H4 (cell line): ENCODE data around the gene CTXN1. TPM values are rescaled to one million over a fixed set of nuclear protein-coding genes. Genes with fewer than 3 reads are reported as not detected.
"Not testable (repeated sequence)": the region's sequence is repeated elsewhere in the genome, so short reads cannot be mapped to it uniquely, and the experiment has no call there.

Experiments used
- DNase-seq: peaks from one replicate; pipeline ENCODE4 v3.0.0-alpha.2; 2015; ENCODE audit warnings: low spot score
- total RNA-seq: library from RNA; depleted of rRNA; stranded (reverse); fragments of >200 nt; shearing (Covaris generic); gene quantifications from 2 replicates; pipeline ENCODE4 v1.2.3, GENCODE V29; 2014

The CTXN1 gene
- total RNA-seq, 1 experiment from 2014 or later = 3.6 TPM

- DNase-seq = peak; percentile 81
Measured at GRCh38 chr19:7925171-7925851, 624 bp downstream of the CTXN1 start.

DNA sequence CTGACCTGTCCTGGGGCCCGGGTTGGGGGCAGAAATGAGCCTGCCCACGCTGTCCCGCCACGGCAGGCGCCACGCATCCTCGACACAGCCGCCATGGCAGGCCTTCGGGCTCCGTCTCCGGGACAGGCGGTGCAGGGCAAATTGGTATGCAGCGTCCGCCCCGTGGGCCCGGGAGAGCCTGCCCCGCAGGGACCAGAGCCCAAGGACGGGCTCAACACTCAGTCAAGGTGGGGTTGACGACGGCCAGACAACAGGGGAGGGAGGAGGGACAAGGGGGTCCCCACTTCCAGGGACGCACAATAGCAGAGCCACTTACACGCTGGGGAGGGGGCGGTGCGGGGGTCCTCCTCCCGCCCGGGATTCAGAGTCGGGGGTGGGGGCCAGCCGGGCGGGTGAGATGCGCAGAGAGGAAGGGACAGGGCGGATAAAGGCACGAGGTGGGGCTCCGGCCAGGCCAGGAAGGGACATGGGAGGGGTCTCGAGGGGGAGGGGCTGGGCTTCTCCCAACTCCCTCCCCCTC lies 1.2 kb downstream of the CTXN1 start:
- DNase-seq = no peak

GRCh38 chr19:7924241-7924640 lies 1.7 kb downstream of the CTXN1 start:
- no peak for DNase-seq

GRCh38 chr19:7923295-7924191 lies 2.4 kb downstream of the CTXN1 start:
- no peak for DNase-seq

GRCh38 chr19:7922836-7923195 lies 3.1 kb downstream of the CTXN1 start:
- DNase-seq = no peak

DNA sequence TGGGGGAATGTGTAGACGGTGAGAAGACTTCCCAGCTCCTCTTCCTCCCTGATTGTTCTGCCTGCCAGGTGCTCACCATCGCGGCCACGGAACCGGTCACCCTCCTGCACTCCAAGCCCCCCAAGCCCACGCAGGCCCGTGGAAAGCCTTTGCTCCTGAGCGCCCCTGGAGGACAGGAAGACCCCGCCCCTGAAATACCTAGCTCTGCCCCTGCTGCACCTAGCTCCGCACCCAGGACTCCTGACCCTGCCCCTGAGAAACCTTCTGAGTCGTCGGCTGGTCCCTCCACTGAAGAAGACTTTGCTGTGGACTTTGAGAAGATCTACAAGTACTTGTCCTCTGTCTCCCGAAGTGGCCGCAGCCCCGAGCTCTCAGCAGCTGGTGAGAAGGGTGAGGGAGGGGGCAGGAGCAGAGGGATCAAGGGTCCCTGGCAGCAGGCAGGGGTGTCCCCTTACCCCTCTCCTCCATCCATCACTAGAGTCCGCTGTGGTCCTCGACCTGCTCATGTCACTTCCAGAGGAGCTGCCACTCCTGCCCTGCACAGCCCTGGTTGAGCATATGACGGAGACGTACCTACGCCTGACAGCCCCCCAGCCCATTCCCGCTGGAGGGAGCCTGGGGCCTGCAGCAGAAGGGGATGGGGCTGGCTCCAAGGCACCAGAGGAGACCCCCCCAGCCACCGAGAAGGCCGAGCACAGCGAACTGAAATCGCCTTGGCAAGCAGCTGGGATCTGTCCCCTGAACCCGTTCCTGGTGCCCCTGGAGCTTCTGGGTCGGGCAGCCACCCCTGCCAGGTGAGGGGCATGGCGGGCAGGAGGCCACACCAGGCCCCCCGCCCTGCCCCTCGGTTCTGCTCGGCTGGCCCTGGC lies 3.7 kb downstream of the CTXN1 start:
- DNase-seq = no peak

DNA sequence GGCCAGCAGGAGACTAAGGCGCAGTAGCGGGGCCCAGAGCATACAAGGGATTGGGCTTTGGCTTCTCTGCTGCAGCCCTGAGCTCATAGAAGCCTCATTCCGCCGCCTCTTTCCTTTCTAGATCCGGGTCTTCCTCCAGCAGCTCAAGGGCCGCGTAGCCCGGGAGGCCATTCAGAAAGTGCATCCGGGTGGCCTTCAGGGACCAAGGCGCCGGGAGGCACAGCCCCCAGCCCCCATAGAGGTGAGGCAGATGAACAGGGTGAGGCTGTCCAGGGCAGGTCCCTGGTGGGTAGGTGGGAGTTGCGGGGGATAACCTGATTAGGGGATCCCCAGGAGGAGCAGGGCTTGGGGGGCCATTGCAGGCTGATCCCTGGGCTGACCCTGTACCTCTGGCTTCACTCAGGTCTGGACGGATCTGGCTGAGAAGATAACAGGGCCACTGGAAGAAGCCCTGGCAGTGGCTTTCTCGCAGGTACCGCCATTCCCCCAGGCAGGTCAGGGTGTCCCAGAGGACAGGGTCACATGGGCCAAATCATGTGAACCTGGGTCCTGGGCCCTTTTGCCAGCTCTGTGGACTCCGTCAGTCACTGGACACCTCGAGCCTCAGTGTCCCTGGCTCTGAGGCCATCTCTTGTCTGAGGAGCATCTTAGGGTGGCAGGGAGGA lies 4.5 kb downstream of the CTXN1 start:
- DNase-seq = no peak

GRCh38 chr19:7920519-7921301 lies 5.2 kb downstream of the CTXN1 start:
- peak; percentile 91 for DNase-seq

DNA sequence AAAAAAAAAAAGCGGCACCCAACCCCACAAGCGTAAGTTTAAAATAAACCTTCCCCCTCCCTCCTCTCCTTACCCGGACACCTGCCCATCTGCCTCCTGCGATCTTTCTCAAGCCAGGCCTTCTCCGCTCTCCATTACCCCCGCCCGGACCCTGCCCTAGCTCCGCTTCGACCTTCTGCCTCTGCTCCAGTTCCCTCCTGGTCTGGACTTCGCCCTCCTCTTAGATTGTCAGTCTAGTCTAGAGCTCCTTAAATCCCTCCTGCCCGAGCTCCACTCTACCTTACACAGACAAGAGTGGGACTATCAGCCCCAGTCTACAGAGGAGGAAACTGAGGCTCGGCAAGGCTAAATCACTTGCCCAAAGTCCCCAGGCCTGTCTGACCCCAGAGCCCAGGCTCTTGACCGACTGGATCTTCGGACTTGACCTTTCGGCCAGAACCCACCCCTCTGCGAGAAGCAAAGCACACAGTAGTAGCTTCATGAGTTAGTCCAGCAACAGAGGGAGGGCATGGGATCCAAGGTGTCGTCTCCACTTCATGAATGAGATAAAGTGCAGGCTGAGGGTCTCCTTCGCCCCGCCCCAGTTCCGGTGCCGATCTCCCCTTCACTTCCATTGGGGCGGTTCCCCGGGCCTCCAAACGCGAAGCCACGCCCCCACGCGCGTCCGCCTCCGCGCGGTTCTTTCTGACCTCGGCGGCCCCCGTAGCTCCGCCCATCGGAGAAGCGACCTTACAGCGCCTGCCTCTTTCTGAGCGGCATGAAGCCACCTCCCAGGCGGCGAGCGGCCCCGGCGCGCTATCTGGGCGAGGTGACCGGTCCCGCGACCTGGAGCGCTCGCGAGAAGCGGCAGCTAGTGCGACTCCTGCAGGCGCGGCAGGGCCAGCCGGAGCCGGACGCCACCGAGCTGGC lies 6.1 kb downstream of the CTXN1 start, which contains the start of gene SNAPC2:
SNAPC2 (plus strand) TSS at position 729 of the 909 bp plus-strand sequence; CDS start at position 758, 29 bp downstream.
- DNase-seq = peak; percentile 94

DNA sequence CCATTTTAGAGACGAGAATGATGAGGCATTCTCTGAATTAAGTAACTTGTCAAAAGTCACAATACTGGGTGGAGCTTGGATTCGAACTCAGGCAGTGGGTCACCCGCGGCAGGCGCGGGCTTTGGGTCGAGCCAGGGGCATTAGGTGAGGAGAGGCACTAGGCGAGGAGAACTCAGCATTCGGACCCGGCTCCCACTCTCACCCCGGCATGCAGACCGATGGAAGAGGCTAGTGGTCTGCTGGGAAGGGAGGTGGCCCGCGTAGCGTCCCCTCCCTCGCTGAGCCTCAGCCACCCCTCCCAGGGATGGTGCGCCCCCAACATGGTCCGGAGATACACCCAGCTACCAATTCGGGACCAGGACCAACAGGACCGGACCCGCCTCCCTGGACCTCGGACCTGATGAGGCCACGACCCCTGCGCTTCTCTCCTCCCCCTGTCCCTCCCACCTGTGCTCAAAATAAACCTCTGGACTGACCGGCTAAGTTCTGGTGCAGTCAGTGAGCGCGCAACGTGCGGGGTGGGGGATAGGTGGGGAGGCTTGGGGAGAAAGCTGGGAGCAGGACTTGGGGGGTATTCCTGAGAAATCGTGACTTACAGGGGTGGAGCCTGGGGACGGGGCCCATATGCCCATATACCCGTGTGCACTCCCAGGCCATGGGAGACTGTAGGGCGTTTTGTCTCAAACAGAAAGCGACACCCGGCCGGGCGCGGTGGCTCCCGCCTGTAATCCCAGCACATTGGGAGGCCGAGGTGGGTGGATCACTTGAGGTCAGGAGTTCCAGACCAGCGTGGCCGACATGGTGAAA lies 7.1 kb downstream of the CTXN1 start:
- no peak for DNase-seq

DNA sequence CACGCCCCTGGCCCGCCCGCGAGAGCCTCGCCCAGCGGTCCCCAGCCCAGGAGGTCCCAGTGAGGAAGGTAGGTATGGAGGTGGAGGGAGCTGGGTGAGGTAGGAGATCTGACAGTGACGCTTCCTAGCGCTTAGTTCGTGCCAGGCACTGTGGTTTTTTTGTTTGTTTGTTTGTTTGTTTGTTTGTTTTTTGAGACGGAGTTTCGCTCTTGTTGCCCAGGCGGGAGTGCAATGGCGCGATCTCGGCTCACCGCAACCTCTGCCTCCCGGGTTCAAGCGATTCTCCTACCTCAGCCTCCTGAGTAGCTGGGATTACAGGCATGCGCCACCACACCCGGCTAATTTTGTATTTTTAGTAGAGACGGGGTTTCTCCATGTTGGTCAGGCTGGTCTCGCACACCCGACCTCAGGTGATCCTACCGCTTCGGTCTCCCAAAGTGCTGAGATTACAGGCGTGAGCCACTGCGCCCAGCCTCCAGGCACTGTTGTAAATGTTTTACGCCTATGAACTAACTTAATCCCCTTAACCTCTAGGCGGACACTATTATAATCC lies 7.8 kb downstream of the CTXN1 start:
- not testable (repeated sequence) for DNase-seq

- DNase-seq = no peak
Measured at GRCh38 chr19:7917267-7918061, 8.5 kb downstream of the CTXN1 start.

GRCh38 chr19:7916955-7917266 lies 9.0 kb downstream of the CTXN1 start:
- no peak for DNase-seq

DNA sequence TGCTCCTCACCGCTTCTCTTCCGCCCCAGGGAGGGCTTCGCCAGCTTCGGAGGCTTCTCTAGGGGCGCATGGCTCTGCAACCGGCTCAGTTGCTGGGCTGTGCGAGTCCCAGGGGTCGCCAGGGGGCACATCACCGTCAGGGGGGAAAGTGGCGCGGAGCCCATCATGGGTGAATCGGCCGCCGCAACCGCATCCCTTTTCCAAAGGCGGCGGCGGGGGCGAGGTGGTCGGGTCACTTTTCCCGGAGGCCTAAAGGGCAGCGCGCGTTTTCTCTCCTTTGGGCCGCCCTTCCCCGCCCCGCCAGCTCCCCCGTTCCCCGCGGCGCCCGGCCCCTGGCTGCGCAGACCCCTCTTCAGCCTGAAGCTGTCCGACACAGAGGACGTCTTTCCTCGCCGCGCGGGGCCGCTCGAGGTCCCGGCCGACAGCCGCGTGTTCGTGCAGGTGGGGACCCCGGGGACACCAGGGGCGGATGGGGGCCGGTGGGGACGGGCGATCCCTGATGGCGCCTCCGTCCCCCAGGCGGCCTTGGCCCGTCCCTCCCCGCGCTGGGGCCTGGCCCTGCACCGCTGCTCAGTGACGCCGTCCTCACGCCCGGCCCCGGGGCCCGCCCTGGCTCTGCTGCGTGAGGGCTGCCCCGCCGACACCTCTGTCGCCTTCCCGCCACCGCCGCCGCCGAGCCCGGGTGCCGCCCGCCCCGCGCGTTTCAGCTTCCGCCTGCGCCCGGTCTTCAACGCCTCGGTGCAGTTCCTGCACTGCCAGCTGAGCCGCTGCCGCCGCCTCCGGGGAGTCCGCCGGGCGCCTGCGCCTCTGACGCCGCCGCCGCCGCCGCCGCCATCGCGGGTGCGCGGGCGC lies 9.6 kb downstream of the CTXN1 start:
- DNase-seq = no peak

GRCh38 chr19:7915250-7916102 lies 10.5 kb downstream of the CTXN1 start:
- no peak for DNase-seq

DNA sequence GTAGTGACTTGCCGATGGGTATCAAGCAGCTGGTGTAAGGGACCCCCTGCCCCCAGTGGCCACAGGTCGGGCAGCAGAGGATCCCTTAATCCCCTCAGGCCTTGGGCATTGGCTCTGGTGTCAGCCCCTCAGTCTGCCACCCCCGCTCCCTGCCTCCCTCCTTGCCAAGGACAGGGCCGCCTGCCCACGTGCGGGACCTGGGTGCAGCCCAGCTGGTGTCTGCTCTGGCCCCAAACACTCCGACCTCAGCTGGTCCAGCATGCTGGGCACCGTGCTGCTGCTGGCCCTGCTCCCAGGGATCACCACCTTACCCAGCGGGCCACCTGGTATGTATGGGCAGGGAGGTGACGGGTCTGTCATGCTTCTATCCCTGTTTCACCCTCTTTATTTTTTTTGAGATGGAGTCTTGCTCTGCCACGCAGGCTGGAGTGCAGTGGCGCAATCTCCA lies 11.3 kb downstream of the CTXN1 start, which contains the start of gene TGFBR3L:
TGFBR3L (plus strand) TSS at position 233 of the 448 bp plus-strand sequence.
- no peak for DNase-seq
